Endothelial cell of umbilical vein (primary cell): ENCODE measurements around the gene JSRP1. TPM values are rescaled to one million over a fixed set of nuclear protein-coding genes. Genes with fewer than 3 reads are reported as not detected.

Source experiments
- BruUV-seq: library from RNA; stranded (reverse); fragments of 400-500 nt; replicated peaks from 2 replicates; lab custom pipeline; 2021; lab: Mats Ljungman, UMichigan
- CTCF ChIA-PET: fragments of 300-600, 350-600 bp; sonication (Branson Sonifier 250); formaldehyde crosslinking; loops from one replicate; lab custom pipeline; 2021; ENCODE audit warnings: antibody characterized with exemption, inconsistent platforms; lab: Charles Lee
- POLR2A ChIA-PET: fragments of 300-600, 350-600 bp; sonication (Branson Sonifier 250); formaldehyde crosslinking; loops from one replicate; lab custom pipeline; 2021; ENCODE audit warnings: antibody characterized with exemption, inconsistent platforms; lab: Charles Lee
- DNase-seq: peaks from one replicate; pipeline ENCODE4 v3.0.0-alpha.2; 2011; ENCODE audit warnings: low read depth, low spot score
- FAIRE-seq: peaks from 2 replicates; lab custom pipeline; 2011; peaks lifted over from hg19 to GRCh38; lab: Jason Lieb, UNC
- H2AFZ ChIP-seq: 2 replicates; pipeline ENCODE4 v1.6.0; 2012; ENCODE audit warnings: low read depth, low read length, control low read depth, inconsistent platforms
- H3K27ac ChIP-seq: 2 replicates; pipeline ENCODE4 v1.5.1; 2011; ENCODE audit warnings: low read depth, mild to moderate bottlenecking, control low read depth, low read length, moderate library complexity; ENCODE audit not compliant: insufficient read depth
- H3K27me3 ChIP-seq, 2 experiments: 2 replicates each; pipeline versions ENCODE4 v1.6.0 to v1.6.1; 2011; ENCODE audit warnings: low read length in 2 of 2, mixed read lengths in 1 of 2; ENCODE audit not compliant: control insufficient read depth in 2 of 2, insufficient read depth in 2 of 2
- H3K36me3 ChIP-seq, 2 experiments: 2 replicates in 1 of 2; 3 replicates in 1 of 2; pipeline ENCODE4 v1.5.1; 2011; ENCODE audit warnings: low read length in 2 of 2, mild to moderate bottlenecking in 1 of 2, moderate library complexity in 1 of 2; ENCODE audit not compliant: control insufficient read depth in 2 of 2, insufficient read depth in 2 of 2; ENCODE audit errors: extremely low read depth in 1 of 2
- H3K4me1 ChIP-seq: 3 replicates; pipeline ENCODE4 v1.5.1; 2011; ENCODE audit warnings: mild to moderate bottlenecking, low read length; ENCODE audit not compliant: control insufficient read depth, insufficient read depth; ENCODE audit errors: extremely low read depth
- H3K4me2 ChIP-seq: 2 replicates; pipeline ENCODE4 v1.6.1; 2011; ENCODE audit warnings: low read length, control low read depth, mixed read lengths; ENCODE audit not compliant: insufficient read depth
- H3K4me3 ChIP-seq, 3 experiments: fragments of 200-600 bp in 1 of 3; sonication (generic), shearing (Covaris generic) in 1 of 3; replicated peaks in 1 of 3; 2 replicates each; pipeline ENCODE4 v1.5.1; 2011 to 2016; ENCODE audit warnings: control low read depth in 3 of 3, low read length in 3 of 3, mild to moderate bottlenecking in 2 of 3, inconsistent platforms in 1 of 3, low read depth in 1 of 3, moderate library complexity in 1 of 3; ENCODE audit not compliant: insufficient read depth in 1 of 3
- H3K79me2 ChIP-seq: 2 replicates; pipeline ENCODE4 v1.6.0; 2012; ENCODE audit warnings: low read length, inconsistent platforms; ENCODE audit not compliant: control insufficient read depth, insufficient read depth
- H3K9ac ChIP-seq: replicated peaks from 2 replicates; pipeline ENCODE3; 2011; ENCODE audit warnings: low read length, control low read depth; ENCODE audit not compliant: insufficient read depth; ENCODE audit errors: extremely low read depth
- H3K9me1 ChIP-seq: replicated peaks from 3 replicates; pipeline ENCODE4 v1.6.0; 2011; ENCODE audit warnings: mild to moderate bottlenecking, low read length; ENCODE audit not compliant: control insufficient read depth, insufficient read depth; ENCODE audit errors: extremely low read depth
- H3K9me3 ChIP-seq: replicated peaks from 2 replicates; pipeline ENCODE4 v1.5.1; 2012; ENCODE audit warnings: low read length, inconsistent platforms; ENCODE audit not compliant: control insufficient read depth, insufficient read depth
- H4K20me1 ChIP-seq: replicated peaks from 2 replicates; pipeline ENCODE3; 2011; ENCODE audit warnings: mild to moderate bottlenecking, low read length; ENCODE audit not compliant: control insufficient read depth, insufficient read depth; ENCODE audit errors: extremely low read depth
- CTCF ChIP-seq, 2 donors: IDR thresholded peaks; 1 replicate in 1 of 2; 2 replicates in 1 of 2; pipeline ENCODE4 v1.5.1; 2011; ENCODE audit warnings: low read length in 2 of 2, mild to moderate bottlenecking in 2 of 2, moderate library complexity in 2 of 2, control low read depth in 1 of 2, inconsistent platforms in 1 of 2, low read depth in 1 of 2; ENCODE audit not compliant: insufficient read depth in 1 of 2; ENCODE audit errors: extremely low read depth in 1 of 2
- EZH2 ChIP-seq: IDR thresholded peaks from 2 replicates; pipeline ENCODE4 v1.6.1; 2012; ENCODE audit warnings: borderline replicate concordance, low read depth, mild to moderate bottlenecking, moderate library complexity, low read length, inconsistent platforms; ENCODE audit not compliant: severe bottlenecking
- FOS ChIP-seq: IDR thresholded peaks from 2 replicates; pipeline ENCODE4 v1.6.1; 2011; ENCODE audit warnings: mild to moderate bottlenecking, low read length, moderate library complexity, borderline replicate concordance; ENCODE audit not compliant: insufficient read depth
- GATA2 ChIP-seq: IDR thresholded peaks from 2 replicates; pipeline ENCODE4 v1.7.0; 2011; ENCODE audit warnings: low read depth, mild to moderate bottlenecking, moderate library complexity, mixed read lengths, low read length; ENCODE audit not compliant: insufficient read length, insufficient read depth
- JUN ChIP-seq: IDR thresholded peaks from 2 replicates; pipeline ENCODE4 v1.6.1; 2011; ENCODE audit warnings: borderline replicate concordance, low read depth; ENCODE audit not compliant: insufficient read length, insufficient read depth
- MAX ChIP-seq: IDR thresholded peaks from 2 replicates; pipeline ENCODE4 v1.6.1; 2011; ENCODE audit not compliant: insufficient read depth, insufficient read length
- MYC ChIP-seq: IDR thresholded peaks from one replicate; pipeline ENCODE4 v1.6.1; 2011; ENCODE audit warnings: mild to moderate bottlenecking, low read depth, low read length
- POLR2A ChIP-seq: IDR thresholded peaks from 2 replicates; pipeline ENCODE4 v1.6.1; 2012; ENCODE audit warnings: low read depth, mild to moderate bottlenecking, control low read depth, low read length
- POLR2AphosphoS5 ChIP-seq: IDR thresholded peaks from 2 replicates; pipeline ENCODE4 v1.6.1; 2012; ENCODE audit warnings: low read depth, mild to moderate bottlenecking, control low read depth, low read length, moderate library complexity; ENCODE audit not compliant: insufficient read depth
- dilution Hi-C: fragments of 300-500 bp; cut with MboI; formaldehyde crosslinking; loops from one replicate; pipeline ENCODE4 v1.15.0; 2019; ENCODE audit warnings: low sequenced_read_pairs; ENCODE audit not compliant: extremely low pct_ligation_motif_present
- intact Hi-C: fragments of 100-400 bp; cut with micrococcal nuclease; formaldehyde crosslinking; loops from one replicate; pipeline ENCODE4 v1.10.0; 2022
- polyA plus RNA-seq, 4 experiments: library from polyadenylated mRNA; depleted of rRNA in 3 of 4; stranded (reverse) in 3 of 4; unstranded in 1 of 4; fragments of >200 nt; gene quantifications; 2 replicates each; pipeline versions ENCODE4 v1.2.1 to v1.2.3, GENCODE V29; 2011 to 2012; ENCODE audit warnings: missing spikeins in 1 of 4
- total RNA-seq: library from RNA; stranded (reverse); gene quantifications from 2 replicates; pipeline ENCODE4 v1.2.3, GENCODE V29; 2021

JSRP1 gene
- total and polyA plus RNA-seq, 2 donors (not counting 3 experiments of a cell fraction or from before 2014, with no cell fraction given), result not detected

GRCh38 chr19:2300533-2300932, 44.3 kb upstream of the JSRP1 start:
- H4K20me1 ChIP-seq, result no peaks in the 10 kb centered on the region
- FAIRE-seq, result no peak
- intact Hi-C loops (no loop called here), dilution Hi-C loops (no loop called here)
- H3K27ac ChIP-seq, result no peak overlapping the region
- no peaks in the 10 kb centered on the region for H3K9me3 ChIP-seq
- TF ChIP-seq MAX, result no peak
- no peak for TF ChIP-seq MYC
- TF ChIP-seq POLR2AphosphoS5, result no peak
- TF ChIP-seq EZH2, result no peak
- TF ChIP-seq POLR2A, result no peak
- TF ChIP-seq JUN, result no peak
- TF ChIP-seq FOS, result no peak
- no peak for TF ChIP-seq GATA2
- no peak for TF ChIP-seq CTCF (IDR thresholded peaks at IDR 0.05; ENCODE audit: extremely low read depth in 1 of 2, insufficient read depth in 1 of 2, low read depth in 1 of 2, low read length in 2 of 2)
- H3K9ac ChIP-seq, result no peak overlapping the region
- ChIA-PET POLR2A (no interaction called here), CTCF (no interaction called here)
- H3K27me3 ChIP-seq, result peaks cover 4 to 7% of the 10 kb centered on the region in 2 experiments
- no peak overlapping the region for H2AFZ ChIP-seq
- no peaks in the 10 kb centered on the region for H3K4me1 ChIP-seq
- H3K4me2 ChIP-seq, result no peak overlapping the region
- H3K79me2 ChIP-seq, result no peaks in the 10 kb centered on the region
- no peaks in the 10 kb centered on the region for H3K36me3 ChIP-seq
- H3K9me1 ChIP-seq, result no peaks in the 10 kb centered on the region
- BruUV-seq, result no TSS peak
- DNase-seq, result no peak
- H3K4me3 ChIP-seq, result no peak overlapping the region
